Immature natural killer cell (primary cell): ENCODE data around the gene RSPH6A. TPM values are rescaled to one million over a fixed set of nuclear protein-coding genes. Genes with fewer than 3 reads are reported as not detected.

ENCODE experiments used
- DNase-seq, 3 donors: peaks; one replicate each; pipeline ENCODE4 v3.0.0; 2022; ENCODE audit warnings: mixed read lengths in 1 of 3
- H3K27ac Mint-ChIP-seq, 6 donors: one replicate each; pipeline ENCODE4 v1.8.0; 2020; ENCODE audit warnings: mixed read lengths in 6 of 6, mild to moderate bottlenecking in 5 of 6, inconsistent platforms in 4 of 6, moderate library complexity in 3 of 6
- H3K27me3 Mint-ChIP-seq, 3 donors: one replicate each; pipeline ENCODE4 v1.8.0; 2020 to 2021; ENCODE audit warnings: low read depth in 3 of 3, mild to moderate bottlenecking in 3 of 3, mixed read lengths in 3 of 3, moderate library complexity in 3 of 3, inconsistent platforms in 1 of 3
- H3K36me3 Mint-ChIP-seq, 3 donors: one replicate each; pipeline ENCODE4 v1.8.0; 2020; ENCODE audit warnings: mixed read lengths in 3 of 3, inconsistent platforms in 2 of 3, mild to moderate bottlenecking in 2 of 3
- H3K4me1 Mint-ChIP-seq, 2 donors: one replicate each; pipeline ENCODE4 v1.8.0; 2020; ENCODE audit warnings: inconsistent platforms in 2 of 2, mild to moderate bottlenecking in 2 of 2, mixed read lengths in 2 of 2, moderate library complexity in 1 of 2
- H3K4me3 Mint-ChIP-seq, 5 donors: one replicate each; pipeline ENCODE4 v1.8.0; 2020; ENCODE audit warnings: mild to moderate bottlenecking in 5 of 5, mixed read lengths in 5 of 5, inconsistent platforms in 3 of 5, moderate library complexity in 3 of 5
- H3K9me3 Mint-ChIP-seq, 6 donors: one replicate each; pipeline ENCODE4 v1.8.0; 2020; ENCODE audit warnings: mild to moderate bottlenecking in 6 of 6, mixed read lengths in 6 of 6, inconsistent platforms in 4 of 6, moderate library complexity in 3 of 6
- polyA plus RNA-seq, 3 donors: library from polyadenylated mRNA; unstranded; fragments of 300-500 nt; fragmentation: Illumina TruSeq; gene quantifications; one replicate each; pipeline ENCODE4 v1.2.3, GENCODE V29; 2021

RSPH6A gene
- polyA plus RNA-seq, 3 donors from 2014 or later = not detected

- H3K4me1 Mint-ChIP-seq = peaks cover 32 to 36% of the 10 kb centered on the region in 2 donors
- H3K4me3 Mint-ChIP-seq = no peak overlapping the region
- H3K36me3 Mint-ChIP-seq = peaks cover 13 to 38% (median 21%) of the 10 kb centered on the region in 3 donors
- DNase-seq = no peak
- no peak overlapping the region for H3K27ac Mint-ChIP-seq
- H3K9me3 Mint-ChIP-seq = no peaks in the 10 kb centered on the region
- H3K27me3 Mint-ChIP-seq = peaks cover 19 to 25% (median 25%) of the 10 kb centered on the region in 3 donors
These were observed 25.9 kb downstream of the RSPH6A start for GRCh38 chr19:45789035-45789786.

GRCh38 chr19:45786533-45786894 lies 28.6 kb downstream of the RSPH6A start:
- H3K4me1 Mint-ChIP-seq = peaks cover 11 to 18% of the 10 kb centered on the region in 2 donors
- H3K36me3 Mint-ChIP-seq = peaks cover 13 to 38% (median 16%) of the 10 kb centered on the region in 3 donors
- H3K4me3 Mint-ChIP-seq = no peak overlapping the region
- no peak overlapping the region for H3K27ac Mint-ChIP-seq
- DNase-seq = no peak
- no peaks in the 10 kb centered on the region for H3K9me3 Mint-ChIP-seq
- H3K27me3 Mint-ChIP-seq = peaks cover 2 to 12% (median 5%) of the 10 kb centered on the region in 3 donors

GRCh38 chr19:45785781-45786532 lies 29.2 kb downstream of the RSPH6A start:
- no peak overlapping the region for H3K4me3 Mint-ChIP-seq
- peaks cover 2 to 6% (median 2%) of the 10 kb centered on the region in 3 donors for H3K27me3 Mint-ChIP-seq
- no peaks in the 10 kb centered on the region for H3K9me3 Mint-ChIP-seq
- no peak for DNase-seq
- H3K4me1 Mint-ChIP-seq = peaks cover 5 to 13% of the 10 kb centered on the region in 2 donors
- peaks cover 13 to 37% (median 16%) of the 10 kb centered on the region in 3 donors for H3K36me3 Mint-ChIP-seq
- H3K27ac Mint-ChIP-seq = no peak overlapping the region

- Mint-ChIP-seq H3K27ac (no peak overlapping the region), H3K4me3 (no peak overlapping the region), H3K9me3 (no peaks in the 10 kb centered on the region), H3K4me1 (peaks cover 0 to 9% of the 10 kb centered on the region in 2 donors), H3K27me3 (peaks cover 2 to 5% (median 2%) of the 10 kb centered on the region in 3 donors), H3K36me3 (peaks cover 13 to 34% (median 16%) of the 10 kb centered on the region in 3 donors)
- no peak for DNase-seq
These were observed 30.0 kb downstream of the RSPH6A start for GRCh38 chr19:45785097-45785496.

GRCh38 chr19:45784096-45784495 lies 31.0 kb downstream of the RSPH6A start:
- Mint-ChIP-seq H3K27me3 (peaks cover 2 to 10% (median 6%) of the 10 kb centered on the region in 3 donors), H3K27ac (no peak overlapping the region)

GRCh38 chr19:45782820-45783785 lies 32.0 kb downstream of the RSPH6A start:
- DNase-seq = no peak
- Mint-ChIP-seq H3K4me1 (peaks cover 17 to 21% of the 10 kb centered on the region in 2 donors), H3K4me3 (no peak overlapping the region), H3K27me3 (peaks cover 6 to 13% (median 8%) of the 10 kb centered on the region in 3 donors), H3K27ac (no peak overlapping the region), H3K36me3 (peaks cover 2 to 23% (median 5%) of the 10 kb centered on the region in 3 donors), H3K9me3 (no peaks in the 10 kb centered on the region)

More at GRCh38 chr19:45784096-45784495, 31.0 kb downstream of the RSPH6A start:
- DNase-seq = no peak
- Mint-ChIP-seq H3K4me3 (no peak overlapping the region), H3K9me3 (no peaks in the 10 kb centered on the region), H3K4me1 (peaks cover 8 to 14% of the 10 kb centered on the region in 2 donors), H3K36me3 (peaks cover 11 to 30% (median 13%) of the 10 kb centered on the region in 3 donors)

- Mint-ChIP-seq H3K36me3 (peaks cover 0 to 16% (median 3%) of the 10 kb centered on the region in 3 donors), H3K9me3 (no peaks in the 10 kb centered on the region), H3K27ac (no peak within 1 kb of the TSS), H3K4me3 (no peak within 1 kb of the TSS), H3K27me3 (peaks cover 6 to 11% (median 6%) of the 10 kb centered on the region in 3 donors), H3K4me1 (peaks cover 17 to 21% of the 10 kb centered on the region in 2 donors)
- DNase-seq = no peak
These were observed 32.9 kb downstream of the RSPH6A start, which contains the start of gene DMPK for GRCh38 chr19:45782162-45782691. Gene DMPK, minus strand, starts transcription at chr19:45782490. Its CDS starts 138 bp downstream, at chr19:45782352.

GRCh38 chr19:45781214-45782161 lies 33.6 kb downstream of the RSPH6A start:
- H3K36me3 Mint-ChIP-seq = peaks cover 0 to 11% (median 8%) of the 10 kb centered on the region in 3 donors

GRCh38 chr19:45780448-45781213 lies 34.5 kb downstream of the RSPH6A start:
- DNase-seq = no peak
- Mint-ChIP-seq H3K27me3 (peaks cover 6 to 11% (median 6%) of the 10 kb centered on the region in 3 donors), H3K27ac (peak overlapping the region in 1 of 6 donors; percentile 36), H3K4me3 (no peak overlapping the region), H3K36me3 (peaks cover 0 to 8% (median 7%) of the 10 kb centered on the region in 3 donors), H3K9me3 (no peaks in the 10 kb centered on the region), H3K4me1 (peaks cover 17 to 21% of the 10 kb centered on the region in 2 donors)

More at GRCh38 chr19:45781214-45782161, 33.6 kb downstream of the RSPH6A start:
- Mint-ChIP-seq H3K4me3 (no peak overlapping the region), H3K27me3 (peaks cover 6 to 11% (median 6%) of the 10 kb centered on the region in 3 donors), H3K9me3 (no peaks in the 10 kb centered on the region), H3K27ac (peak overlapping the region in 1 of 6 donors; percentile 36), H3K4me1 (peaks cover 17 to 21% of the 10 kb centered on the region in 2 donors)
- DNase-seq = no peak

- Mint-ChIP-seq H3K27me3 (peaks cover 6 to 11% (median 6%) of the 10 kb centered on the region in 3 donors), H3K4me3 (peak overlapping the region in 1 of 5 donors; percentile 88), H3K36me3 (peaks cover 0 to 8% (median 7%) of the 10 kb centered on the region in 3 donors), H3K4me1 (peaks cover 17 to 21% of the 10 kb centered on the region in 2 donors), H3K9me3 (no peaks in the 10 kb centered on the region), H3K27ac (peak overlapping the region in 1 of 6 donors; percentile 46)
- no peak for DNase-seq
These were observed 35.0 kb downstream of the RSPH6A start for GRCh38 chr19:45780146-45780447.
